Neural progenitor cell (in vitro differentiated cells): ENCODE data around the gene NDUFB7. TPM values are rescaled to one million over a fixed set of nuclear protein-coding genes. Genes with fewer than 3 reads are reported as not detected.
"Not testable (repeated sequence)": the region's sequence is repeated elsewhere in the genome, so short reads cannot be mapped to it uniquely, and the experiment has no call there.

ENCODE experiments used
- DNase-seq: peaks from one replicate; pipeline ENCODE4 v3.0.0-alpha.2; 2016; ENCODE audit warnings: low spot score
- H2AFZ ChIP-seq: fragments of 200-600 bp; sonication (generic); replicated peaks from 2 replicates; pipeline ENCODE4 v1.6.1; 2016; ENCODE audit warnings: antibody characterized with exemption
- H3F3A ChIP-seq: fragments of 200-600 bp; sonication (generic); 2 replicates; pipeline ENCODE4 v1.6.1; 2016; ENCODE audit warnings: antibody characterized with exemption, low read depth
- H3K27ac ChIP-seq: fragments of 200-600 bp; sonication (generic); 2 replicates; pipeline ENCODE4 v1.5.1; 2016; ENCODE audit warnings: mild to moderate bottlenecking
- H3K27me3 ChIP-seq: fragments of 200-600 bp; sonication (generic); 2 replicates; pipeline ENCODE4 v1.6.1; 2016; ENCODE audit warnings: mild to moderate bottlenecking, moderate library complexity
- H3K36me3 ChIP-seq: fragments of 200-600 bp; sonication (generic); 2 replicates; pipeline ENCODE4 v1.5.1; 2016
- H3K4me1 ChIP-seq: fragments of 200-600 bp; sonication (generic); 2 replicates; pipeline ENCODE4 v1.6.1; 2016; ENCODE audit warnings: mixed run types
- H3K4me2 ChIP-seq: fragments of 200-600 bp; sonication (generic); 2 replicates; pipeline ENCODE4 v1.6.1; 2016
- H3K4me3 ChIP-seq: fragments of 200-600 bp; sonication (generic); 2 replicates; pipeline ENCODE4 v1.5.1; 2016
- H3K79me2 ChIP-seq: fragments of 200-600 bp; sonication (generic); 2 replicates; pipeline ENCODE4 v1.6.1; 2016; ENCODE audit warnings: low read depth
- H3K9ac ChIP-seq: fragments of 200-600 bp; sonication (generic); 2 replicates; pipeline ENCODE4 v1.6.1; 2016
- H3K9me3 ChIP-seq: fragments of 200-600 bp; sonication (generic); 2 replicates; pipeline ENCODE4 v1.5.1; 2016; ENCODE audit warnings: low read depth
- H4K20me1 ChIP-seq: fragments of 200-600 bp; sonication (generic); 2 replicates; pipeline ENCODE4 v1.6.1; 2016; ENCODE audit warnings: low read depth
- H3K27ac Mint-ChIP-seq: 3 replicates; pipeline ENCODE4 v1.8.0; 2021; ENCODE audit warnings: mixed read lengths
- H3K27me3 Mint-ChIP-seq: 2 replicates; pipeline ENCODE4 v1.8.0; 2022; ENCODE audit warnings: low read depth, mild to moderate bottlenecking, inconsistent platforms, moderate library complexity, mixed read lengths; ENCODE audit not compliant: insufficient read depth
- H3K36me3 Mint-ChIP-seq: 3 replicates; pipeline ENCODE4 v1.8.0; 2021; ENCODE audit warnings: mixed read lengths
- H3K4me1 Mint-ChIP-seq: 3 replicates; pipeline ENCODE4 v1.8.0; 2021; ENCODE audit warnings: mixed read lengths
- H3K4me3 Mint-ChIP-seq: 3 replicates; pipeline ENCODE4 v1.8.0; 2021; ENCODE audit warnings: mild to moderate bottlenecking, moderate library complexity, mixed read lengths
- H3K9me3 Mint-ChIP-seq: 3 replicates; pipeline ENCODE4 v1.8.0; 2020; ENCODE audit warnings: mixed read lengths
- EZH2 ChIP-seq: fragments of 200-600 bp; sonication (generic); IDR thresholded peaks from 2 replicates; pipeline ENCODE4 v1.6.1; 2017; ENCODE audit warnings: antibody characterized with exemption, mild to moderate bottlenecking, moderate library complexity
- EZH2phosphoT487 ChIP-seq: fragments of 200-600 bp; sonication (generic); IDR thresholded peaks from 2 replicates; pipeline ENCODE4 v1.6.1; 2017; ENCODE audit warnings: antibody characterized with exemption
- total RNA-seq: library from RNA; depleted of rRNA; stranded (reverse); fragments of >200 nt; gene quantifications from 2 replicates; pipeline ENCODE4 v1.2.3, GENCODE V29; 2015; ENCODE audit warnings: low replicate concordance
- TF ChIP-seq, protein P1 (sequence below): fragments of 200-600 bp; sonication (generic); IDR thresholded peaks from 2 replicates; pipeline ENCODE4 v1.5.1; 2017; ENCODE audit warnings: antibody characterized with exemption, mild to moderate bottlenecking

The NDUFB7 gene
- total RNA-seq, 1 donor from 2014 or later, result 38.0 TPM

DNA sequence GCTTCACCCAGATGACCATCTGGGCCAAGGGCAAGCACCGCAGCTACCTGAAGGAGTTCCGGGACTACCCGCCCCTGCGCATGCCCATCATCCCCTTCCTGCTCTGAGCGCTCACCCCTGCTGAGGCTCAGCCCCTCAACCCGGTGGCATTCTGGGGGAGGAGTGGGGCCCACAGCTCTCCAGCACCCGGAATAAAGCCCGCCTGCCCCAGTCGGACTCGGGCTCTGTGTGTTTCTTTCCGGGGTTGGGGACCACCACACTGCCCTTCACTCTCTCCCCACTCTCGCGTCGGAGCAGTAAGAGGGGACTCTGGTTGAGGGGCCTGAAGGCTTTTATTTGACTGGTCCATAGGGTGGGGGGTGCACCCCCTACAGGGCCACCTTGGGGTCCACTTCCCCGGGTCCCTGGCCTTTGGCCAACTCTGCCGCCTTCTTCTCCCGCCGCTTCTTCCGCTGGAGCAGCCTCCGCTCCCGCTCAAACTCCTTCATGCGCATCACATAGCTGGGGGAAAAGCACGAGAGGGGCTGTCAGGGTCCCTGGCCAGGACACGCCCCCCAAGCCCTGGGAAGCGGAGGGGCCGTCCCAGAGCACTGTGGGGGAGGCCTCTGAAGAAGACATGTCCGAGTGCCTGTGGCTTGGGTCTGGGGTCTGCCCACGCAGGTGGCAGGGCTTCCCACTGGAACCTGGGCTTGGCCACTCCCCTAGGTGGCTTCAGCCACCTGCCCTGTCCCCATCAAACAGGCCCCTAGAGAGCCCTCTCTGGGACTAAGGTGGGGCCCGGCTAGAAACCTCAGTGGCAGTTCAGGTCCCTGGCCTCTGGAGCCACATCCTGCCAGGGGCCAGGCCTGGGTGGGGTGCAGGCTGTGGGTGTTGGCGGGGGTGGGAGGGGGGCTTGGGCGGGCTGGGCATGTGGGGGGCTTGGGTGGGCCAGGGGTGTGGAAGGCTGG lies 5.8 kb downstream of the NDUFB7 start:
- Mint-ChIP-seq H3K9me3 (no peaks in the 10 kb centered on the region), H3K4me3 (no peak overlapping the region), H3K27me3 (peaks cover 9% of the 10 kb centered on the region), H3K27ac (no peak overlapping the region), H3K4me1 (peaks cover 16% of the 10 kb centered on the region), H3K36me3 (peaks cover 2% of the 10 kb centered on the region)
- Histone ChIP-seq H3K9ac (no peak overlapping the region), H3K27ac (no peak overlapping the region), H3K4me2 (no peak overlapping the region), H3K4me1 (peaks cover 24% of the 10 kb centered on the region), H4K20me1 (peaks cover 37% of the 10 kb centered on the region), H3F3A (peaks cover 9% of the 10 kb centered on the region), H3K27me3 (no peaks in the 10 kb centered on the region), H3K36me3 (no peaks in the 10 kb centered on the region), H3K79me2 (peaks cover 42% of the 10 kb centered on the region), H3K9me3 (no peaks in the 10 kb centered on the region), H2AFZ (no peak overlapping the region), H3K4me3 (no peak overlapping the region)
- TF ChIP-seq, protein P1, sequence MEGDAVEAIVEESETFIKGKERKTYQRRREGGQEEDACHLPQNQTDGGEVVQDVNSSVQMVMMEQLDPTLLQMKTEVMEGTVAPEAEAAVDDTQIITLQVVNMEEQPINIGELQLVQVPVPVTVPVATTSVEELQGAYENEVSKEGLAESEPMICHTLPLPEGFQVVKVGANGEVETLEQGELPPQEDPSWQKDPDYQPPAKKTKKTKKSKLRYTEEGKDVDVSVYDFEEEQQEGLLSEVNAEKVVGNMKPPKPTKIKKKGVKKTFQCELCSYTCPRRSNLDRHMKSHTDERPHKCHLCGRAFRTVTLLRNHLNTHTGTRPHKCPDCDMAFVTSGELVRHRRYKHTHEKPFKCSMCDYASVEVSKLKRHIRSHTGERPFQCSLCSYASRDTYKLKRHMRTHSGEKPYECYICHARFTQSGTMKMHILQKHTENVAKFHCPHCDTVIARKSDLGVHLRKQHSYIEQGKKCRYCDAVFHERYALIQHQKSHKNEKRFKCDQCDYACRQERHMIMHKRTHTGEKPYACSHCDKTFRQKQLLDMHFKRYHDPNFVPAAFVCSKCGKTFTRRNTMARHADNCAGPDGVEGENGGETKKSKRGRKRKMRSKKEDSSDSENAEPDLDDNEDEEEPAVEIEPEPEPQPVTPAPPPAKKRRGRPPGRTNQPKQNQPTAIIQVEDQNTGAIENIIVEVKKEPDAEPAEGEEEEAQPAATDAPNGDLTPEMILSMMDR, result no peak
- TF ChIP-seq EZH2phosphoT487 (no peak), EZH2 (no peak)
- no peak for DNase-seq

GRCh38 chr19:14565298-14565679 lies 6.6 kb downstream of the NDUFB7 start:
- H3K79me2 ChIP-seq, result peaks cover 42% of the 10 kb centered on the region
- no peak overlapping the region for H3K9ac ChIP-seq
- H3K4me2 ChIP-seq, result no peak overlapping the region
- H3F3A ChIP-seq, result peaks cover 9% of the 10 kb centered on the region
- Mint-ChIP-seq H3K4me3 (no peak overlapping the region), H3K9me3 (no peaks in the 10 kb centered on the region), H3K27me3 (peaks cover 9% of the 10 kb centered on the region), H3K36me3 (peaks cover 2% of the 10 kb centered on the region), H3K27ac (no peak overlapping the region), H3K4me1 (peaks cover 14% of the 10 kb centered on the region)
- no peaks in the 10 kb centered on the region for H3K9me3 ChIP-seq
- H2AFZ ChIP-seq, result no peak overlapping the region
- no peak overlapping the region for H3K4me3 ChIP-seq
- H3K27ac ChIP-seq, result no peak overlapping the region
- TF ChIP-seq EZH2phosphoT487, result no peak
- no peak for TF ChIP-seq EZH2
- TF ChIP-seq, protein P1, result no peak
- H3K27me3 ChIP-seq, result no peaks in the 10 kb centered on the region
- no peaks in the 10 kb centered on the region for H3K36me3 ChIP-seq
- peaks cover 28% of the 10 kb centered on the region for H3K4me1 ChIP-seq
- H4K20me1 ChIP-seq, result peaks cover 40% of the 10 kb centered on the region
- DNase-seq, result no peak

GRCh38 chr19:14564652-14565297 lies 7.1 kb downstream of the NDUFB7 start:
- peaks cover 16% of the 10 kb centered on the region for H3K4me1 Mint-ChIP-seq
- DNase-seq, H3K27ac ChIP-seq, H3K27me3 Mint-ChIP-seq, H3K27me3 ChIP-seq, H3K9ac ChIP-seq, H3K36me3 Mint-ChIP-seq, H3K4me3 Mint-ChIP-seq, H2AFZ ChIP-seq, H3K27ac Mint-ChIP-seq, H3K9me3 ChIP-seq, H3K4me2 ChIP-seq, H3K4me3 ChIP-seq, H3K36me3 ChIP-seq, H3K9me3 Mint-ChIP-seq, H3F3A ChIP-seq: not testable (repeated sequence)
- peaks cover 44% of the 10 kb centered on the region for H4K20me1 ChIP-seq
- H3K4me1 ChIP-seq, result peaks cover 32% of the 10 kb centered on the region
- H3K79me2 ChIP-seq, result peaks cover 42% of the 10 kb centered on the region
